Measurements from ENCODE around the gene INSM2.
A peak's percentile ranks its signal among the peaks of the same experiment; 100 is the strongest.

INSM2 gene

GRCh38 chr14:35539969-35540368 lies 6.0 kb downstream of the INSM2 start:
- TF ChIP-seq, protein P1, sequence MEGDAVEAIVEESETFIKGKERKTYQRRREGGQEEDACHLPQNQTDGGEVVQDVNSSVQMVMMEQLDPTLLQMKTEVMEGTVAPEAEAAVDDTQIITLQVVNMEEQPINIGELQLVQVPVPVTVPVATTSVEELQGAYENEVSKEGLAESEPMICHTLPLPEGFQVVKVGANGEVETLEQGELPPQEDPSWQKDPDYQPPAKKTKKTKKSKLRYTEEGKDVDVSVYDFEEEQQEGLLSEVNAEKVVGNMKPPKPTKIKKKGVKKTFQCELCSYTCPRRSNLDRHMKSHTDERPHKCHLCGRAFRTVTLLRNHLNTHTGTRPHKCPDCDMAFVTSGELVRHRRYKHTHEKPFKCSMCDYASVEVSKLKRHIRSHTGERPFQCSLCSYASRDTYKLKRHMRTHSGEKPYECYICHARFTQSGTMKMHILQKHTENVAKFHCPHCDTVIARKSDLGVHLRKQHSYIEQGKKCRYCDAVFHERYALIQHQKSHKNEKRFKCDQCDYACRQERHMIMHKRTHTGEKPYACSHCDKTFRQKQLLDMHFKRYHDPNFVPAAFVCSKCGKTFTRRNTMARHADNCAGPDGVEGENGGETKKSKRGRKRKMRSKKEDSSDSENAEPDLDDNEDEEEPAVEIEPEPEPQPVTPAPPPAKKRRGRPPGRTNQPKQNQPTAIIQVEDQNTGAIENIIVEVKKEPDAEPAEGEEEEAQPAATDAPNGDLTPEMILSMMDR (IDR thresholded peaks at IDR 0.05; ENCODE audit: borderline replicate concordance, control extremely low read depth, extremely low read depth, insufficient read depth, missing control alignments) = no peak
- DNase-seq (ENCODE audit: low spot score) = peak; percentile 17
- in situ Hi-C loops (cut with MboI; ENCODE audit: low sequenced_read_pairs, unreplicated experiment) = no loop called here

GRCh38 chr14:35543006-35543405 lies 9.0 kb downstream of the INSM2 start:
- DNase-seq (ENCODE audit: low spot score) = no peak
- in situ Hi-C loops (cut with MboI; ENCODE audit: low sequenced_read_pairs, unreplicated experiment) = no loop called here
- TF ChIP-seq, protein P1 (IDR thresholded peaks at IDR 0.05; ENCODE audit: borderline replicate concordance, control extremely low read depth, extremely low read depth, insufficient read depth, missing control alignments) = no peak

DNA sequence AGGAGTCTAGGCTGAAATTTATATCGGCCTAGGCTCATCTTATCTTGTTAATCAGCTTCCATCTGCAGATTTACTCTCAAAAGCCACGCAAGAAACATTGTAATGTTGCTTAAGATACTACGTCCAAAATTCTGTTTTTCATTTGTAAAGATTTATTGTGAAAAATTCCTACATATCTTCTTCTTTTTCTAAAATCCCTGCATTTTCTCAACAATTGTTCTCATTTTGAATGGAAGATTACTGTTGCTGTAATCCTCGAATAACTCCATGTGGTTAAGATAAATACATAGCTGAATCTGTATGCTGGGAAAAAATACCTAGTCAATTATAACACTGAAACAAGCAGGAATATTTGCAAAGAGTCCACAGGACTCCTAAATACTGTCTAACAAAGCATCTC lies 15.6 kb downstream of the INSM2 start:
- TF ChIP-seq, protein P1 (IDR thresholded peaks at IDR 0.05; ENCODE audit: borderline replicate concordance, control extremely low read depth, extremely low read depth, insufficient read depth, missing control alignments) = no peak
- no peak for DNase-seq (ENCODE audit: low spot score)
- in situ Hi-C loops (cut with MboI; ENCODE audit: low sequenced_read_pairs, unreplicated experiment) = no loop called here

GRCh38 chr14:35551081-35551480 lies 17.1 kb downstream of the INSM2 start:
- no peak for DNase-seq (ENCODE audit: low spot score)
- in situ Hi-C loops (cut with MboI; ENCODE audit: low sequenced_read_pairs, unreplicated experiment) = no loop called here
- TF ChIP-seq, protein P1 (IDR thresholded peaks at IDR 0.05; ENCODE audit: borderline replicate concordance, control extremely low read depth, extremely low read depth, insufficient read depth, missing control alignments) = no peak

GRCh38 chr14:35553808-35554207 lies 19.8 kb downstream of the INSM2 start:
- in situ Hi-C loops (cut with MboI; ENCODE audit: low sequenced_read_pairs, unreplicated experiment) = no loop called here
- TF ChIP-seq, protein P1 (IDR thresholded peaks at IDR 0.05; ENCODE audit: borderline replicate concordance, control extremely low read depth, extremely low read depth, insufficient read depth, missing control alignments) = no peak
- DNase-seq (ENCODE audit: low spot score) = no peak

DNA sequence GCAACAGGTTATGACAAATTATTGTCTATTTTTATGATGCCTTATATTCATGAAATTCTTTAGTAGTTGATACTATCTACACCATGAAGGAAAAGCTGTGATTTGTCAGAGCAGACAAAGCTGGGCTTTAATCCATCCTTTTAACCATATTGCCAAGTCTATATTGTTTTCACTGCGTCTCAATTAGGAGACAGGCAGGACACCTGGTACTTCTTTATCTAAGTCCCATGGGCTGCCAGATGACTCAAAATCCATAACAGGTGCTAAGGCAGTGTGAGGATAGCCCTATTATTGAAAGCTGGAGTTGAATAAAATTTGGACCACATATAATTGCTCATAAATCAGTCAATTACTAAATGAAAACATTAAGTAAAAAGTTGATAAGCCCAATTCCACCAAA lies 22.6 kb downstream of the INSM2 start:
- no peak for DNase-seq (ENCODE audit: low spot score)
- TF ChIP-seq, protein P1 (IDR thresholded peaks at IDR 0.05; ENCODE audit: borderline replicate concordance, control extremely low read depth, extremely low read depth, insufficient read depth, missing control alignments) = no peak
- in situ Hi-C loops (cut with MboI; ENCODE audit: low sequenced_read_pairs, unreplicated experiment) = no loop called here

Data from GM13976 (cell line).